GM10266 (cell line): ENCODE measurements around the gene EID2B.

Experiments
- DNase-seq: peaks from one replicate; pipeline ENCODE4 v3.0.0; 2012; ENCODE audit errors: extremely low spot score
- TF ChIP-seq, protein P1 (sequence below): IDR thresholded peaks from 2 replicates; pipeline ENCODE4 v1.5.1; 2012; ENCODE audit warnings: mild to moderate bottlenecking, low read depth; ENCODE audit not compliant: control insufficient read depth, insufficient read depth; ENCODE audit errors: missing control alignments

EID2B gene

DNA sequence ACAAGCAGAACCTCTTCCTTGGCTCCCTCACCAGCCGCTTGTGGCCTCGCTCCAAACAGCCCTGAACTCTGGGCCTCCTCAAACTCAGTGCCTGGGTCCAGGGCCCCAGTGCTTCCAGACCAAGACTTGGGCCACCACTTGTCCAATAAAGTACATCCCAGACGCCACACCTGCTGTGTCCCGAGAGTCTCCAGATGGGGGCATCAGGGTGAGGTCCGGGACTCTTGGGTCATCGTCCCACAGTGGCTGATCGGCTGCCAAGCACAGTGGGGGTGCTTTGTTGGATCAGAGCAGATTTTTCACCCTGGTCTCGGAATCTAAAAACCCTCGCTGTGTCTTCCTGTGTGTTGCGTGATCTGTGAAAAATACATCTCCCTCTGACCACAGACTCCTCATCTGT lies 42.9 kb downstream of the EID2B start:
- no peak for DNase-seq
- TF ChIP-seq, protein P1, sequence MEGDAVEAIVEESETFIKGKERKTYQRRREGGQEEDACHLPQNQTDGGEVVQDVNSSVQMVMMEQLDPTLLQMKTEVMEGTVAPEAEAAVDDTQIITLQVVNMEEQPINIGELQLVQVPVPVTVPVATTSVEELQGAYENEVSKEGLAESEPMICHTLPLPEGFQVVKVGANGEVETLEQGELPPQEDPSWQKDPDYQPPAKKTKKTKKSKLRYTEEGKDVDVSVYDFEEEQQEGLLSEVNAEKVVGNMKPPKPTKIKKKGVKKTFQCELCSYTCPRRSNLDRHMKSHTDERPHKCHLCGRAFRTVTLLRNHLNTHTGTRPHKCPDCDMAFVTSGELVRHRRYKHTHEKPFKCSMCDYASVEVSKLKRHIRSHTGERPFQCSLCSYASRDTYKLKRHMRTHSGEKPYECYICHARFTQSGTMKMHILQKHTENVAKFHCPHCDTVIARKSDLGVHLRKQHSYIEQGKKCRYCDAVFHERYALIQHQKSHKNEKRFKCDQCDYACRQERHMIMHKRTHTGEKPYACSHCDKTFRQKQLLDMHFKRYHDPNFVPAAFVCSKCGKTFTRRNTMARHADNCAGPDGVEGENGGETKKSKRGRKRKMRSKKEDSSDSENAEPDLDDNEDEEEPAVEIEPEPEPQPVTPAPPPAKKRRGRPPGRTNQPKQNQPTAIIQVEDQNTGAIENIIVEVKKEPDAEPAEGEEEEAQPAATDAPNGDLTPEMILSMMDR, result no peak

DNA sequence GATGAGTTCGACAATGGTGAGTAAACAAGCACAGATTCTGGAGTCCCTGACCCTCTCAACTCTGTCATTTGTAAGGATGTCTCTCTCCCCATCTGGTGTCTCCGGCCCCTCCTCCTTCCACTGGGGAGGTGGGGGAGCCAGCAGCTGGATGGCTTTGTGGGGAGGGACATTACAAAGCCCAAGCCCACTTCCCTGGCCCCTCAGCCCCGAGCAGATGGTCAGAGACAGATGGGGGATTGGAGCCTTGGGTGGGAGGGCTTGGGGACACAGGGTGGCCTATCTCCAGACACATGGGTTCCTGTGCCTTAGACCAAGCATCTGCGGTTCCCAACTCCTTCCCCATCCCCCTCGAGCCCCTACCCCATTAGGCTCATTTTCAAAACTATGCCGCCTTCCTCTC lies 49.5 kb downstream of the EID2B start:
- TF ChIP-seq, protein P1, result no peak
- no peak for DNase-seq

DNA sequence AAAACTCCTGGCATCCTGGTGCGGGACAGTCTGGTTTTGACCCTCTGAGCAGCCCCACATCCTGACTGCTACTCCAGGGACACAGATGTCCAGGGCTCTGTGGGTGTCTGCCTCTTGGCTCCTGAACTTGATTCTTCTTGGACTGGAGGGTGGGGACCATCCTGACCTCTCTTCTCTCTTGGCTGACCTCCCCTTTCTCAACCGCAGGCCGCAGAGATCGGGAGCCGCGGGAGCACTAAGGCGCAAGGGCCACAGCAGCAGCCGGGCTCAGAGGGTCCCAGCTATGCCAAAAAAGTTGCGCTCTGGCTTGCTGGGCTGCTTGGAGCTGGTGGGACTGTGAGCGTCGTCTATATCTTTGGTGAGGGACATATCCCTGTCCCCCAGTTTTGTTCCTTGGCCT lies 51.0 kb downstream of the EID2B start:
- no peak for DNase-seq
- TF ChIP-seq, protein P1, result no peak

DNA sequence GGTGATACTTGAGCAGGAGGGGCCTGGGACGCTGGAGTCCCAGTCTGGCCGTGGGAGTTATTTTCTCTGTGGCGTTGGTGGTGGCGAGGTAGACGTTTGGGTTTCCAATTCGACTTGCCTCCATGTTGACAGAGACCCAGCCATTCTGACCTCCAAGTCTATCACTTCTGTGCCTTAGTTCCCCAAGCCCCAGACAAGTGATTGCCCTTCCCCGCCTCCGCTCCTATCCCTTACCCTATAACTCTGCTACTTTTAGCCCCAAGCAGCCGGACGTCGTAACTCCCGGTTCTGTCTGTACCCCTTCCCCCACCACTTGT lies 51.5 kb downstream of the EID2B start:
- DNase-seq, result no peak
- TF ChIP-seq, protein P1, result no peak
